Measurements from ENCODE around the gene MT3. TPM values are rescaled to one million over a fixed set of nuclear protein-coding genes. Genes with fewer than 3 reads are reported as not detected.

MT3 gene
- total RNA-seq, 1 experiment from 2014 or later, result not detected

DNA sequence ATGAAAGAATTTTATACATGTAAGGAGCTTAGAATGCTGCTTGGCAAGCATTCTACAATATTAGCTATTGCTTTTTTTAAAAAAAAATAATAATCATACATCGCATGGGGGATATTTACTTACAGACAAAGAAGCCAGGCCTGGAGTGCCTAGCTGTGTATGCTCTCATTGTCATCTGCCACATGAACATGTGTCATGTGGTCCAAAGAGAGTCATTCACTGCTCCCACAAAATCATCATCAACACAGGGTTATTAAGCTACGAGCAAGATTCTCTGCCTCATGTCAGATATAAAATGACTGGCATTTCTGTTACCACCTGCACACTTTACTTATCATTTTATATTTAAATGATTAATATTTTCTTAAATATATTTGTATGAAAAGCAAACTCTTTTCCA is 34.3 kb downstream of the MT3 start:
- DNase-seq (ENCODE audit: unreplicated experiment), result no peak
- Mint-ChIP-seq H3K27ac (ENCODE audit: low read depth, unreplicated experiment) (no peak overlapping the region), H3K27me3 (ENCODE audit: insufficient read depth, unreplicated experiment) (no peaks in the 10 kb centered on the region), H3K4me3 (ENCODE audit: unreplicated experiment) (no peak overlapping the region), H3K36me3 (ENCODE audit: insufficient read depth, unreplicated experiment) (peaks cover 30% of the 10 kb centered on the region), H3K9me3 (ENCODE audit: unreplicated experiment) (no peaks in the 10 kb centered on the region), H3K4me1 (ENCODE audit: insufficient read depth, unreplicated experiment) (peaks cover 8% of the 10 kb centered on the region)
- no TSS peak for BruUV-seq (replicated peaks)
- POLR2A ChIA-PET, result interaction anchor here (0.7 to 15.3 kb wide), 5 partner anchors 14 to 78 kb away, joined by 4 to 1404 read pairs (median 60); partner anchors contain the start of genes MT1F, MT1X and MT2A
- intact Hi-C loops (cut with micrococcal nuclease), result no loop called here
- TF ChIP-seq, protein P1, sequence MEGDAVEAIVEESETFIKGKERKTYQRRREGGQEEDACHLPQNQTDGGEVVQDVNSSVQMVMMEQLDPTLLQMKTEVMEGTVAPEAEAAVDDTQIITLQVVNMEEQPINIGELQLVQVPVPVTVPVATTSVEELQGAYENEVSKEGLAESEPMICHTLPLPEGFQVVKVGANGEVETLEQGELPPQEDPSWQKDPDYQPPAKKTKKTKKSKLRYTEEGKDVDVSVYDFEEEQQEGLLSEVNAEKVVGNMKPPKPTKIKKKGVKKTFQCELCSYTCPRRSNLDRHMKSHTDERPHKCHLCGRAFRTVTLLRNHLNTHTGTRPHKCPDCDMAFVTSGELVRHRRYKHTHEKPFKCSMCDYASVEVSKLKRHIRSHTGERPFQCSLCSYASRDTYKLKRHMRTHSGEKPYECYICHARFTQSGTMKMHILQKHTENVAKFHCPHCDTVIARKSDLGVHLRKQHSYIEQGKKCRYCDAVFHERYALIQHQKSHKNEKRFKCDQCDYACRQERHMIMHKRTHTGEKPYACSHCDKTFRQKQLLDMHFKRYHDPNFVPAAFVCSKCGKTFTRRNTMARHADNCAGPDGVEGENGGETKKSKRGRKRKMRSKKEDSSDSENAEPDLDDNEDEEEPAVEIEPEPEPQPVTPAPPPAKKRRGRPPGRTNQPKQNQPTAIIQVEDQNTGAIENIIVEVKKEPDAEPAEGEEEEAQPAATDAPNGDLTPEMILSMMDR (IDR thresholded peaks at IDR 0.05; ENCODE audit: unreplicated experiment), result no peak
- CTCF ChIA-PET, result interaction anchor here (0.9 to 1.4 kb wide), 6 partner anchors 9 to 166 kb away, joined by 3 to 6 read pairs (median 4); partner anchors contain the start of gene MT1X

DNA sequence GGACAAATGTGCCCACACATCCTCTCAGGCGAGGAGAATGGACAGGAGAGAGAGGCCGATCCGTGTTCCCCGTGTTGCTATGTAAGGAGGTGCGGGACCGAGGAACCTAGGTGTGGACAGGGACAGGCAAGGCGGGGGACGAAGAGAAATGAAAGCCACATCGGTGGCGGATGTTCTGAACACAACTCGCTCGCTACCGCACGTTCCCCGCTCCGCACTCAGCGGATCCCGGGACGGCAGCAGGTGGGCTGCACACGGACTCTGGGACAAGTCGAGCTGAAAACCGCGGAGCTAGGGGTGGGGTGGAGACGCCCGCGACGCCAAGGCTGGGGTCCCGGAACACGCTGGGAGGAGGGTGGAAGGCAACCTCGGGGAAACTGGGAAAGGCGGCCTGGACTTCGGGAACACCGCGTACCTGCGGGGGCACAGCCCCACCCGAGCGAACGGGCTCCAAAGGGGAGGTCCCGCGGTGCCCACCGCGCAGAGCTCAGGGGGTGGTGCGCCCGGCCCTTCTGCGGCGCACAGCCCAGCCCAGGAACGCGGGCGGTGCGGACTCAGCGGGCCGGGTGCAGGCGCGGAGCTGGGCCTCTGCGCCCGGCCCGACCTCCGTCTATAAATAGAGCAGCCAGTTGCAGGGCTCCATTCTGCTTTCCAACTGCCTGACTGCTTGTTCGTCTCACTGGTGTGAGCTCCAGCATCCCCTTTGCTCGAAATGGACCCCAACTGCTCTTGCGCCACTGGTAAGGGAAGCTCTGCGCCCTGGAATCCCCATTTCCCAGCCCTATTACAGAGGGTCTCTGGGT is 36.0 kb downstream of the MT3 start, which contains the start of gene MT1E:
TSS of gene MT1E (plus strand) at position 642 of the 803 bp plus-strand sequence. CDS start at position 713, 71 bp downstream.
- CTCF ChIA-PET, result interaction anchor here (0.5 to 2.7 kb wide), 9 partner anchors 9 to 76 kb away, joined by 3 to 12 read pairs (median 5); no protein-coding TSS in a partner anchor
- no TSS peak for BruUV-seq (replicated peaks)
- POLR2A ChIA-PET, result interaction anchor here (0.6 to 15.3 kb wide), 31 partner anchors 12 to 562 kb away, joined by 3 to 1404 read pairs (median 6); partner anchors contain the start of genes MT1F, MT1X, MT2A and NUP93
- TF ChIP-seq, protein P1 (IDR thresholded peaks at IDR 0.05; ENCODE audit: unreplicated experiment), result no peak
- peak; percentile 81 for DNase-seq (ENCODE audit: unreplicated experiment)
- Mint-ChIP-seq H3K36me3 (ENCODE audit: insufficient read depth, unreplicated experiment) (peaks cover 30% of the 10 kb centered on the region), H3K4me1 (ENCODE audit: insufficient read depth, unreplicated experiment) (peaks cover 11% of the 10 kb centered on the region), H3K27ac (ENCODE audit: low read depth, unreplicated experiment) (peak within 1 kb of the TSS; percentile 81), H3K9me3 (ENCODE audit: unreplicated experiment) (no peaks in the 10 kb centered on the region), H3K4me3 (ENCODE audit: unreplicated experiment) (peak within 1 kb of the TSS; percentile 95), H3K27me3 (ENCODE audit: insufficient read depth, unreplicated experiment) (no peaks in the 10 kb centered on the region)
- intact Hi-C loops (cut with micrococcal nuclease), result loop anchor here (1.0 kb wide), 1 partner anchor 17 kb away; the partner anchor contains the start of gene MT2A

DNA sequence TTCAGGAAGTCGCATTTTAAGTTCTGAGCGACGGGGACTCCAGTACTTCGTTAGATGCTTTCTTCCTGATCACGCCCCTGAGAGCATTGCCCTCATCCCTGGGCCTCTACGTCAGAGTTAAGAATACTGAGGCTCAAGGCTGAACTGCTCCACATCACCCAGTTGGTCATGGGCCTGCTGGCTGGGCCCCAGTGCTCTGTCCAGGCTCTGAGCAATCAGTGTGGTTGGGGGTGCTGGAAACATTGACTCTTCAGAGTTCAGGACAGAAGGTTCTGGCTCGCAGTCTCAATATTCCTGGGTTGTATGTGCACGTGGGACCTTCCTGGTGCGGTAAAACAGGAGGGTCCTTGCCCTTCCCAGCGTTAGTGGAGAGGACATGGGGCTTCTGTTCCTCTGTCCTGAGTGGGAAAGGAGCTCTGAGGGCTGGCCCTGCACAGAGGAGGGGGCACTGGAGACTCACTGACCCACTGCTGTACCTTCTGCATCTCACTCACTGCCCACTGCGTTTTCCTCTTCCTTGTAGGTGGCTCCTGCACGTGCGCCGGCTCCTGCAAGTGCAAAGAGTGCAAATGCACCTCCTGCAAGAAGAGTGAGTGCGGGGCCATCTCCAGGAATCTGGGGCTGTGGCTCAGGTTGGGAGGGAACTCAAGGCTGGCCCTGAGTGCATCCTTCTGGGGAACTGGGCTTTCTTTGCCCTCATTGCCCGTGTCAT is 36.8 kb downstream of the MT3 start:
- Mint-ChIP-seq H3K27me3 (ENCODE audit: insufficient read depth, unreplicated experiment) (no peaks in the 10 kb centered on the region), H3K9me3 (ENCODE audit: unreplicated experiment) (no peaks in the 10 kb centered on the region), H3K4me3 (ENCODE audit: unreplicated experiment) (peak overlapping the region; percentile 95), H3K4me1 (ENCODE audit: insufficient read depth, unreplicated experiment) (peaks cover 11% of the 10 kb centered on the region), H3K36me3 (ENCODE audit: insufficient read depth, unreplicated experiment) (peaks cover 30% of the 10 kb centered on the region), H3K27ac (ENCODE audit: low read depth, unreplicated experiment) (peak overlapping the region; percentile 81)
- intact Hi-C loops (cut with micrococcal nuclease), result loop anchor here (1.0 kb wide), 1 partner anchor 18 kb away; the partner anchor contains the start of gene MT2A
- DNase-seq (ENCODE audit: unreplicated experiment), result no peak
- POLR2A ChIA-PET, result interaction anchor here (0.6 to 15.3 kb wide), 38 partner anchors 10 to 1253 kb away, joined by 3 to 1404 read pairs (median 5); partner anchors contain the start of genes MT1F, MT1X, MT2A and NUP93
- TF ChIP-seq, protein P1 (IDR thresholded peaks at IDR 0.05; ENCODE audit: unreplicated experiment), result no peak
- CTCF ChIA-PET, result interaction anchor here (0.5 to 2.7 kb wide), 9 partner anchors 8 to 75 kb away, joined by 3 to 12 read pairs (median 5); no protein-coding TSS in a partner anchor
- TSS peak; percentile 90 for BruUV-seq (replicated peaks)
